Spinal cord (tissue), 10 donors: ENCODE results near the gene WWOX. TPM values are rescaled to one million over a fixed set of nuclear protein-coding genes. Genes with fewer than 3 reads are reported as not detected.

Experiments
- DNase-seq, 6 donors: peaks; one replicate each; pipeline versions ENCODE4 v3.0.0 to v3.0.0-alpha.2; 2013 to 2015; ENCODE audit warnings: low spot score in 6 of 6, low read depth in 4 of 6
- H3K27ac ChIP-seq: one replicate; pipeline ENCODE4 v1.5.1; 2013; ENCODE audit warnings: low read depth, low read length, control low read depth
- H3K27me3 ChIP-seq: one replicate; pipeline ENCODE4 v1.6.1; 2013; ENCODE audit warnings: low read length; ENCODE audit not compliant: control insufficient read depth, insufficient read depth
- H3K36me3 ChIP-seq: one replicate; pipeline ENCODE4 v1.6.1; 2013; ENCODE audit warnings: low read length; ENCODE audit not compliant: control insufficient read depth, insufficient read depth
- H3K4me1 ChIP-seq: one replicate; pipeline ENCODE4 v1.6.1; 2013; ENCODE audit warnings: low read length; ENCODE audit not compliant: control insufficient read depth, insufficient read depth
- H3K4me3 ChIP-seq: one replicate; pipeline ENCODE4 v1.5.1; 2013; ENCODE audit warnings: low read depth, low read length, control low read depth
- H3K9me3 ChIP-seq: one replicate; pipeline ENCODE4 v1.6.1; 2013; ENCODE audit warnings: low read length; ENCODE audit not compliant: control insufficient read depth, insufficient read depth
- WGBS: methylation state at CpG from one replicate; pipeline ENCODE4 v1.1.5; 2013; ENCODE audit warnings: missing lambda C conversion rate; ENCODE audit not compliant: insufficient coverage; 5-methylcytosine and 5-hydroxymethylcytosine counted together
- polyA plus RNA-seq, 2 donors: library from polyadenylated mRNA; unstranded; fragments of 120-200 nt; gene quantifications; one replicate each; pipeline ENCODE4 v1.2.1, GENCODE V29; 2013; ENCODE audit not compliant: insufficient read length in 2 of 2
- total RNA-seq, 2 donors: library from RNA; depleted of rRNA in 1 of 2; stranded (reverse); fragments of 120-200 nt in 1 of 2; fragments of >200 nt in 1 of 2; gene quantifications; one replicate each; pipeline versions ENCODE4 v1.2.3 to v1.2.4, GENCODE V29; 2013 to 2014
- donor health status: healthy.

Gene WWOX
- total and polyA plus RNA-seq, 4 donors: 27.5 to 51.5 (median 32.5) TPM

DNA sequence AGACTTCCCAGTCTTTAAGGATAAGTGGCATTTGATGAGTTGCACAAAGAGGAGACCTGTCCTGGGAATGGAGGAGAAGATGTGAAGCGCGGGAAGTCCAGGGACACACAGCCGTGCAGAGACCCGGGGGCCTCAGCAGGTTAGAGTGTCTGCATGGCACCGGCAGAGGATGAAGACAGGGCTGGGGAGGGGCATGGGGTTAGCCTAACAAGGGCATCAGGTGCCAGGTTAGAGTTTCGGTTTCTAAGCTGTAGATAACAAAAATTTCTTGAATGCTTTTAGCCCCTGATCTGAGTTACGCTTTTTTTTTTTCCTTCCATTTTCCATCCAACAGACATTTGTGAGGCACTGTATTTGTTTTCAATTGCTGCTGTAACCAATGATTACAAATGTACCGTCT, 906.8 kb downstream of the WWOX start:
- H3K4me1 ChIP-seq: no peaks in the 10 kb centered on the region
- H3K4me3 ChIP-seq: no peak overlapping the region
- H3K36me3 ChIP-seq: no peaks in the 10 kb centered on the region
- no peak overlapping the region for H3K27ac ChIP-seq
- H3K27me3 ChIP-seq: no peaks in the 10 kb centered on the region
- H3K9me3 ChIP-seq: no peaks in the 10 kb centered on the region
- 98% methylated on average over 5 of the region's 8 CpGs for WGBS
- DNase-seq: no peak

DNA sequence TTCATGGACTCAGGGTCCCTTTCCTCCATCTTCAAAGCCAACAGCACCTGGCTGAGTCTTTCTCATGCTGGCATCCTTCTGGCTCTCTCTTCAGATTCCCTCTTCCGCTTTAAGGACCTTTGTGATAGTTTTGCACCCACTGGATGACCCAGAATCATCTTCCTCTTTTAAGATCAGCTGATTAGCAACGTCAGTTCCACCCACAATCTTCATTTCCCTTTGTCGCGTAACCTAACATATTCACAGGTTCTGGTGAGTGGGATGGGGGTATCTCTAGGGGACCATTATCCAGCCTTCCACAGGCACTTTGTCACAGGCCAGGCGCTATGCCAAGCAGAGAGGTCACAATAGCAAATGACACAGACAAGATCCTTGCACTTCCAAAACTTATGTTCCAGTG, 907.3 kb downstream of the WWOX start:
- no peaks in the 10 kb centered on the region for H3K27me3 ChIP-seq
- no peaks in the 10 kb centered on the region for H3K4me1 ChIP-seq
- 0% methylated on average over 1 of the region's 5 CpGs for WGBS
- no peak overlapping the region for H3K27ac ChIP-seq
- no peaks in the 10 kb centered on the region for H3K36me3 ChIP-seq
- DNase-seq: no peak
- H3K9me3 ChIP-seq: no peaks in the 10 kb centered on the region
- H3K4me3 ChIP-seq: no peak overlapping the region

GRCh38 chr16:79007614-79008013, 908.2 kb downstream of the WWOX start:
- no CpG with 5 or more reads among the region's 3 CpGs for WGBS
- DNase-seq: no peak
- H3K4me1 ChIP-seq: no peaks in the 10 kb centered on the region

GRCh38 chr16:79008036-79008868, 908.8 kb downstream of the WWOX start:
- 90% methylated on average over 6 of the region's 9 CpGs for WGBS
- Histone ChIP-seq H3K4me3 (no peak overlapping the region), H3K4me1 (no peaks in the 10 kb centered on the region), H3K27ac (no peak overlapping the region), H3K27me3 (no peaks in the 10 kb centered on the region), H3K36me3 (no peaks in the 10 kb centered on the region), H3K9me3 (no peaks in the 10 kb centered on the region)
- no peak for DNase-seq

More at GRCh38 chr16:79007614-79008013, 908.2 kb downstream of the WWOX start:
- no peak overlapping the region for H3K4me3 ChIP-seq
- H3K27me3 ChIP-seq: no peaks in the 10 kb centered on the region
- H3K9me3 ChIP-seq: no peaks in the 10 kb centered on the region
- H3K27ac ChIP-seq: no peak overlapping the region
- H3K36me3 ChIP-seq: no peaks in the 10 kb centered on the region

- no peaks in the 10 kb centered on the region for H3K27me3 ChIP-seq
- H3K4me3 ChIP-seq: no peak overlapping the region
- H3K36me3 ChIP-seq: no peaks in the 10 kb centered on the region
- no peak for DNase-seq
- no peak overlapping the region for H3K27ac ChIP-seq
- no peaks in the 10 kb centered on the region for H3K9me3 ChIP-seq
- H3K4me1 ChIP-seq: no peaks in the 10 kb centered on the region
- 76% methylated on average over 3 of the region's 7 CpGs for WGBS
Measured at GRCh38 chr16:79008869-79009179, 909.4 kb downstream of the WWOX start.

- H3K27me3 ChIP-seq: no peaks in the 10 kb centered on the region
- H3K27ac ChIP-seq: no peak overlapping the region
- no peaks in the 10 kb centered on the region for H3K4me1 ChIP-seq
- H3K36me3 ChIP-seq: no peaks in the 10 kb centered on the region
- H3K9me3 ChIP-seq: no peaks in the 10 kb centered on the region
- no peak overlapping the region for H3K4me3 ChIP-seq
- no peak for DNase-seq
- 86% methylated on average over 3 of the region's 4 CpGs for WGBS
Measured at GRCh38 chr16:79009896-79010295, 910.4 kb downstream of the WWOX start.

- H3K36me3 ChIP-seq: no peaks in the 10 kb centered on the region
- H3K27me3 ChIP-seq: no peaks in the 10 kb centered on the region
Measured at GRCh38 chr16:79011282-79011681, 911.8 kb downstream of the WWOX start.

DNA sequence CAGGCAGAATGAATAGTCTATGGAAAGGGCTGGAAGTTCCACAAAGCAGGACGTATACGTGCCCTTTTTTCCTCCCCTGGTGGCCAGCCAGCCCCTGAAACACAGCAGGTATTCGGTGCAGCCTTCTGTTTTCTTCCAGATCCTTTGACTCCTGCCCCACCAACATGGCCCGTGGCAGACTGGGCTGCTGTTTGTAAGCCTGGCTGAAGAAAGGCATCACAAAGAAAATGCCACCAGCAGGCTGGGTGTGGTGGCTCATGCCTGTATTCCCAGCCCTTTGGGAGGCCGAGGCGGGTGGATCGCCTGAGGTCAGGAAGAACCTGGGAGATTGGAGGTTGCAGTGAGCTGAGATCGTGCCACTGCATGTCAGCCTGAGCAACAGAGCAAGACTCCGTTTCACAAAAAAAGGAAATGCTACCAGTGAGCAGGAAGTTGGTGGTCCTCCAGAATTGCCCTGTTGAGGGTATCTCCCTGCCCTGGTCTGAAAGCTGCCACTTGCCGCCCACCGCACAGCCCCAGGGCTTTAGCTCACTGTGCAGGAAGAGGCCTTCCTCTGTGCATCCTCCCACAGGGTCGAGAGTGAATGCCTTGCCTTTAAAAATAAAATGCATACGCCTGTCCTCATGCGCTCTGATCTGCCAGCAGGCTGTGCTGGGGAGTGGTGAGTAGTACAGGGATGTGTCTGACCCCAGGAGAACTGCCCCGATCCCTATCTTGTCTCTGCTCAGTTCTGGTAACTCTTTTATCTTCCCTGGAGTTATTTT, 913.4 kb downstream of the WWOX start:
- WGBS: 72% methylated on average over 13 of the region's 15 CpGs
- no peaks in the 10 kb centered on the region for H3K9me3 ChIP-seq
- no peak overlapping the region for H3K4me3 ChIP-seq
- no peaks in the 10 kb centered on the region for H3K36me3 ChIP-seq
- no peaks in the 10 kb centered on the region for H3K4me1 ChIP-seq
- no peaks in the 10 kb centered on the region for H3K27me3 ChIP-seq
- DNase-seq: no peak
- no peak overlapping the region for H3K27ac ChIP-seq

More at GRCh38 chr16:79011282-79011681, 911.8 kb downstream of the WWOX start:
- Histone ChIP-seq H3K9me3 (no peaks in the 10 kb centered on the region), H3K4me1 (no peaks in the 10 kb centered on the region), H3K27ac (no peak overlapping the region), H3K4me3 (no peak overlapping the region)
- WGBS: 100% methylated on average over 2 of the region's 3 CpGs
- DNase-seq: no peak

DNA sequence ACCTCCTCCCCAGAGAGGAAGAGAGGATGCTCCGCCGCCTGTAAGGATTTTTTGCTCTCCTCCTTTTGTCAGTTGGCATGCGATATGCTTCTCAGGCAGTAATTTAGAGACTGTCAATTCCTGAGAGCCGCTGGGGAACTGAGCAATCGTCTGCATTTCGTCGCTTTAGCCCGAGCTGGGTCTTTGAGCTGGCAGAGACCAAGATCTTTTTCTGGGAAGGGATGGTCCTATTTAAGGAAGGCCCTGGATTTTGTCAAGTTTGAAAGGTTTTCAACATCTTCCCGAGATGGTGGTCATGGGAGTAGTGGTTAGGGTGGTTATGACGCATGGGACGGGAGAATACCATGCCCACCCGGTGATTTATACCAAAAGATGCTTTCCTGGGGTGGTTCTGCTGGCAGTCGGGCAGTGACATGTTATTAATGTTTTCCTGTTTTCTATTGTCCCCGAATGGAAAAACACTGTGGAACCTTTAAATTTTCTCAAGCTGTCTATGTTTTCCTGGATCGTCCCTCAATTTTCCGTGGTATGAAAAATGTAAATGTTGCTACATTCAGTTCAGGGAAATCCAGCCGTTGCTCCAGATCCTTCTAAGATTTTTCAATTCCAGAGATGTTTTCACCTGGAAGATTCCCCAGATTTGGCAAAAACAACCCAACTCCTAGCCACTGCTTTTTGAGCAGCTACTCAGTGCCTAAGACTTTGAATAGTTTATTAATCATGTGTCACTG, 914.6 kb downstream of the WWOX start:
- H3K27ac ChIP-seq: no peak overlapping the region
- no peaks in the 10 kb centered on the region for H3K36me3 ChIP-seq
- 81% methylated on average over 14 of the region's 17 CpGs for WGBS
- DNase-seq: no peak
- no peak overlapping the region for H3K4me3 ChIP-seq
- H3K4me1 ChIP-seq: no peaks in the 10 kb centered on the region
- H3K9me3 ChIP-seq: no peaks in the 10 kb centered on the region
- H3K27me3 ChIP-seq: no peaks in the 10 kb centered on the region
